ENCODE results near the gene PPP1CB.

- no peak for TF ChIP-seq CTCF (IDR thresholded peaks at IDR 0.05)
- no peak for TF ChIP-seq POLR2A (IDR thresholded peaks at IDR 0.05)
Observed at GRCh38 chr2:28705751-28706440, 45.7 kb upstream of the PPP1CB start.
